Hippocampal formation (tissue), 2 donors: ENCODE results near the gene ARHGEF7.
A peak's percentile ranks its signal among the peaks of the same experiment; 100 is the strongest.

Source experiments
- DNase-seq, 2 donors: peaks; one replicate each; lab custom pipeline; 2025; lab: John Stamatoyannopoulos, UW

ARHGEF7 gene

DNA sequence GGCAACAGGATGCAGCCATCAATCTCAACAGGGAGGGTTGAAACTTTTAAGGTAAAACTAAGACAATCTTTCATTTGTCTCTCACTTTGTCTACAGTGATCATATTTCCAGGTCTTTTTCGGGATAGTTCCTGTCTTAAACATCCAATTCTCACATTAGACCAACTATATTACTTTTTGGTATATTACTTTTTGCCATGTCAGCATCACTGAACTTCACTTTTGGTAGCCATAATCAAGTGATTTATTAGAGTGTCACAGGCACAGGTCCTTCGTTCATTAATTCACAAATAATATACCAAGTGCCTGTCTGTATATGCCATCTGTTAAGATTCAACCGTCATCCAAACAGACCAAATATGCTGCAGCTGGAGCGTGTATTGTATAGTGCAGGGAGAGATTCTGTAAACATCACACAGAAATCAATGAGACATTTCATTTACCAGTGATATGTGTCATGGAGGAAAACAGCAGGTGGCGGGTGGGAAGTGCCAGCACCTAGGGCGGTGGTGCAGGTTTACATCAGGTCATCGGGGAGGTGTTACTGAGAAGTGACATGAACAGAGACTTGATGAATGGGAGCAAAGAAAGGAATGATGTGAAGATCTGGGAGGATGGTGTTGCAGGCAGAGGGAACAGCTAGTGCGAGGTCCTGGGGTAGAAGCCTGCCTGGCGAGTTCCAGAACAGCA, 24.9 kb downstream of the ARHGEF7 start:
- DNase-seq = no peak

DNA sequence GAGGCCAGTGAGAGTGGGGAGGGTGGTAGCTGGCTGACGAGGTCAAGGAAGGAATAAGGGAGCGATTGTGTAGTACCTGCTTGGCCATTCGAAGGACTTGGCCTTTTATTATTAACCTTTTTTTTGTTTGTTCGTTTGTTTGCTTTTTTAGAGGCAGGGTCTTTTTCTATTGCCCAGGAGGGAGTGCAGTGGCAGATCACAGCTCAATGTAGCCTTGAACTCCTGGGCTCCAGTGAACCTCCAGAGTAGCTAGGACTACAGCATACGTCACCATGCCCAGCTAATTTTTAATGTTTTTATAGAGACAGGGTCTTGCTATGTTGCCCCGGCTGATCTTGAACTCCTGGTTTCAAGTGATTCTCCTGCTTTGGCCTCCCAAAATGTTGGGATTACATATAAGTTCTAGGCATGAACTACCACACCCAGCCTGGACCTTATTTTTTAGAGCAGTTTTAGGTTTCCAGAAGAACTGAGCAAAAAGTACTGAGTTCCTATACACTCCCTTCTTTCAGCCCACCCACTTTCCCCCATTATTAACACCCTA, 25.5 kb downstream of the ARHGEF7 start:
- DNase-seq = no peak

DNA sequence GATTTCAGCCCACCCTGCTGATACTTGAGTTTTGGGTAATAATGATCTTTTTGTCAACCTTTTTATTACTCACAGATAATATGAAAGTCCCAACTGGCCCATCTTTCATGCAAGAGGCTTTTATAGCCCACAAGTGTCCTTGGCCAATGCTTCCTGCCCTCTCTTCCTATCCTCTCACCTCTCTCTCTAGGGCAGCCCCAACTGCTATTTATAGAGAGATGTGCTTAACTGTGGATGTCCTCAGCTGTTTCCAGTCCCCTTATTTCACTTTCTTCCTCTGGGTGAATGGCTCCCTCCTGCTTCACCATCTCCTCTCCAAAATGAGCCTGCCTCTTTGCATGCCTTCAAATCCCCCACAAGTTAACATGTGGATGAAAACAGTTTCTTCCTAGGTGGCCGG, 27.4 kb downstream of the ARHGEF7 start:
- no peak for DNase-seq

DNA sequence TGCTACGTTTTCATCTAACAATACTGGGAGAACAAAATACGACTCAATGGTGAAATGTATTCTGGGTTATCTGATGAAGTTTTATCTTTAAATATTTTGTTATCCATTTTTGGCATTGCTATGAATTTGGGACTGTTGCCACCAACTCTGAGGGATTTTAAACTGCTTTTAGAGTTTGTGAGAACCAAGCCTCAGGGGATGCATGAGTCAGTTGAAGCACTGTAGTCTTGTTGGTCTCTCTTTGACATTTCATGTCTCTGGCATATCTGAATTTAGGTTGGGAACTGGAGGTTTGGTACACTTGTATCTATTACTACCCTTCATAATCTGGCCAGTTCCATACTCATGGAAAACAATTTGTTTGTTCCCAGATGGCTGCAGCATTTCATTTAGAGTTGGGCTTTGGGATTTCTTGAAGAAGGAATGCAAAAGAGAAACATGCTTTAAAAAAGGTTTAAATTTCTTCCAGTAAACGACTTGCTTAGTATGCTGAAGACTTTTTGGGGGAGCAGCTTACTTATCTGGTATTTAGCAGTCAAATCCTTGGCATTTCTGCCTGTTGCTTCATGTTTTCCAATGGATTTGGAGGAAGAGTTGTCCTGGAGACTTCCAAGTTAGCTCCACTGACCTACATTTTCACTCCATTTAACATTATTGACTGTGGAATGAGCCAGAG, 28.9 kb downstream of the ARHGEF7 start:
- no peak for DNase-seq

DNA sequence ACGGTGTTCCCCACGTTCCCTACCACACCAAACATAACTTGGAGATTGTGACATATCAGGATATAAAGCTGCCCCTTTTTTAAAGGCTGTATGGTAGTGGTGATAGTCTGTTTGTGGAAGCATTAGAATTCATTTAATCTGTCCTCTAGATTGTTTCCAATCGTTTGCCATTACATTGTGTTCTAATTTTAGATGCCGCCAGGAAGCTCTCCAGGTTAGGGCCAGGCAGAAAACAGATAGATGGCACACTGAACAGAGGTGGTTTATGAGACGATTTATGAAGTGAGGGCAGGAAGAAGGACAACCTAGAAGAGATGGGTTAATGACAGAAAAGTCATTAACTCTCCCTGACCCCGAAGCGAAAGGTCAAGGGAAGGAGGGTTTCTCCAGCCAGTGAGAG, 30.0 kb downstream of the ARHGEF7 start:
- no peak for DNase-seq

DNA sequence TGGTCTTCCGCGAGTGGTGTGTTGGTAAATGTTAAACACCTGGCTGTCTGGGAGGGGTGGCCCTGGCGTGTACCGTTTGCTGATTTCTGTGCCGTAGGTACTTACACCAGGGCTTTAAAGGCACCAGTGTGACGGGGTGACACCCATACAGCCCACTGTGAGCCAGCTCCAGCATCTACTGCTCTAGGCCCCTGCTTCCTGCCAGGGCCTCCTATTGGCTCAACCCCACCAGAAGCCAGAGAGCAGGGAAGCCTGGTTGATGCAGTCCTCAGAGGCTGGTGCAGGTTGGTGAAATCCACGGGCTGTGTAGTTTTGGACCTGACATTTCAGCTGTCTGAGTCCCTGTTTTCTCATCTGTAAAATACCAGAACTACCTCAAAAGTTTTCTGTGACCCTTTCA, 30.4 kb downstream of the ARHGEF7 start:
- no peak for DNase-seq

DNA sequence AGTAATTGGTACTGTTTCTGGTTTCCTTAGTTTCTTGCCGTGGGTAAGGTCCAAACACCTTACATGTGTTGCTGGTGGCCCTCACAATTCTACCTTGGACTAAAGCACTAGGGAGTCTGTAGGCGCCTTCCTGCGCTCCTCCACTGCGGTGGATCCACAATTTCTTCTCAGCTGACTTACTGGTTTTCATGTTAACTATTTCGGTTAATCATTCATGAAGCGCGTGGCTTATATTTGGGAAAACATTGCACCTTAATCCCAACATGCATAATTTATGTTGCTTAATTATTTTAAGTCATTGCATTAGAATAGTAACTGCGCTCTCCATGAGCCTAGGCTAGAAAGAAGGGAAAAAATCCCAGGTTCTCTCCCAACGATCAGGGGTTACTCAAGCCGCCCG, 37.7 kb downstream of the ARHGEF7 start:
- DNase-seq = no peak

DNA sequence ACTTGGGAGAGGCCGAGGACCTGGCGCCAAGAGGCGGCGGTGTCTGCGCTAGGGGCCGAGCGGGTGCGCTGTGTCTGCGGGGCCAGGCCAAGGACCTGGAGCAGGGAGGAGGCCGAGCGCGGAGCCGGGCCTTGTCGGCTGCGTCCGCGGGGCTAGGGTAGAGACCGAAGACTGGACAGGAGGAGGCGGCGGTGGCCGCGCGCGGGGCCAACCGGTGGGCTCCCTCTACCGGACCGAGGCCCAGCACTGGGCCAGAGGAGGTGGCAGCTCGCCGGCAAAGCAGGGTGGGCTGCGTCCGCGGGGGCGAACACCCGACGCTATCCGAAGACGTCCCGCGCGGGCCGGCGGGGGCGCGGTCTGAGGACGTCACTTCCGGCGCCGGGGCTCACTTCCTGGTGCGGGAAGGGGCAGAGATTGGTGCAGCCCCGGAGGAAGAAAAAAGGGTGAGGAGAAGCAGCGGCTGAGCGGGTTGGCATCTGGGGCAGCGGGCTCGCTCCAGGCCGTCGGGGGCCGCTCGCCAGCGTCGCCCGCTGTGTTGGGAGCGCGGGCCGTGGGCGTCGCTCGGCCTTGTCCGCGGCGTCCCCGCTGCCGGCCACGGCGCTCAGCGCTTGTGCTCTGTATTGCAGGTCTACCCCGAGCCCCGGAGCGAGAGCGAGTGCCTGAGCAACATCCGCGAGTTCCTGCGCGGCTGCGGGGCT, 38.3 kb downstream of the ARHGEF7 start:
- DNase-seq = peak; percentile 74 to 90

DNA sequence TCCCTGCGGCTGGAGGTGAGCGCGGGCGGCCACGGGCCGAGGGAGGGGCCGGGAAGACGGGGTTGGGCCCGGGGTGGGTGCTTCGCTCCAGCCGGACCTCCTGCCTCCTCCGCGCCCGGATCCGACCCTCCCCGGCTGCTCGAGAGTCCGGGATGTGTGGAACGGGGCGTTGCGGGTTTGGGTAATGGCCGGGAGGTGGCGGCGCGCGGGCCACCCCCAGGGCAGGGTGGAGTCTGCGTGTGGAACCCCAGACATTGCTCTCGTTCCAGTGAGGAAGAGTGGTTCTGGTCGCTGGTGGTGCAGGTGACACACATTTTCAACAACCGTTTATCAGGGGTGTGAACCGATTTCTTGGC, 38.8 kb downstream of the ARHGEF7 start:
- no peak for DNase-seq

DNA sequence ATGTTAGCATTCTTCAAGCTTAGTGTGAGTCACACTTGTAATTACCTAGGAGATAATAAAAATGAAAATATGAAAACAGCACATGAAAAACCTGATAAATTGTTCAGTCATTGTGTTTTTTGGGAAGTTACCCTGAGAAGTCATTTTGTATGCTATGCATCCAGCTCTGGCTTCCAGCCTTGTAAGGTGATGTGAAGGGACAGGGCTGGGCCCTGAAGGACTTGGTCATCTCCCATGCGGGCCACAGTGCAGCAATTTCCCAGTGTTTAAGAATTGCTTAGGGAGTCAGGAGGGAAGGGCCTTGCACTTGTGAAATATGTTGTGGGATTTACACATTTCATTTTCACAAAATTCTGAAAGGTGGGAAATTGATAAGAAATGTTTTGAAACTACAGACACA, 41.3 kb downstream of the ARHGEF7 start:
- no peak for DNase-seq

DNA sequence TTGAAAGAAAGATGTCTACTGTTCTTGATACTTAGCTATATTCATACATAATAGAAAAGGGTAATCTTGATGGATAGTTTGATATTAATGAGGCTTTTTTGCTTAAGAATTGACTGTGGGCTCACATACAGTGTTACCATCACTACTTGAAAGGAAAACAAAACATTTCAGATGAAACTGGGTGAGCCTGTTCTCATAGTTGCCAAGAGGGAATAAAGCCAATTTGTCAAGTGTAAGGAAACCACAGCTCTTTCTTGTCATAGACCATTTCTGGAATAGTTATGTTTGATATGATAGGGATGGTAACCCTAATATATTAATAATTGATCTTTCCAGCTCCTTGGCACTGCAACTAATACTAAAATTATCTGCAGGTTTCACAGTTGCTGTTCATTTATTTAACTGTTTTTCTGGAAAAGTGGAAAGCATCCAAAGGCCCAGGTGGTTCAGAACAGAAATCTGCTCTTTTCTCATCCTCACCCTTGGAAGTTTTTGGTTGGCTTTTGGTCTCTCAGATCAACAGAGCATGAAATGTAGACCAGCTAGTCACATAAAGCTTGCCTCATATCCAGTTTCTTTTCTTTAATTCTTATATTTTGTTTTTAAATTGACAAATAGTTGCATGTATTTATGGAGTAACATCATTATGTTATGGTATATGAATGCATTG, 43.2 kb downstream of the ARHGEF7 start:
- no peak for DNase-seq

DNA sequence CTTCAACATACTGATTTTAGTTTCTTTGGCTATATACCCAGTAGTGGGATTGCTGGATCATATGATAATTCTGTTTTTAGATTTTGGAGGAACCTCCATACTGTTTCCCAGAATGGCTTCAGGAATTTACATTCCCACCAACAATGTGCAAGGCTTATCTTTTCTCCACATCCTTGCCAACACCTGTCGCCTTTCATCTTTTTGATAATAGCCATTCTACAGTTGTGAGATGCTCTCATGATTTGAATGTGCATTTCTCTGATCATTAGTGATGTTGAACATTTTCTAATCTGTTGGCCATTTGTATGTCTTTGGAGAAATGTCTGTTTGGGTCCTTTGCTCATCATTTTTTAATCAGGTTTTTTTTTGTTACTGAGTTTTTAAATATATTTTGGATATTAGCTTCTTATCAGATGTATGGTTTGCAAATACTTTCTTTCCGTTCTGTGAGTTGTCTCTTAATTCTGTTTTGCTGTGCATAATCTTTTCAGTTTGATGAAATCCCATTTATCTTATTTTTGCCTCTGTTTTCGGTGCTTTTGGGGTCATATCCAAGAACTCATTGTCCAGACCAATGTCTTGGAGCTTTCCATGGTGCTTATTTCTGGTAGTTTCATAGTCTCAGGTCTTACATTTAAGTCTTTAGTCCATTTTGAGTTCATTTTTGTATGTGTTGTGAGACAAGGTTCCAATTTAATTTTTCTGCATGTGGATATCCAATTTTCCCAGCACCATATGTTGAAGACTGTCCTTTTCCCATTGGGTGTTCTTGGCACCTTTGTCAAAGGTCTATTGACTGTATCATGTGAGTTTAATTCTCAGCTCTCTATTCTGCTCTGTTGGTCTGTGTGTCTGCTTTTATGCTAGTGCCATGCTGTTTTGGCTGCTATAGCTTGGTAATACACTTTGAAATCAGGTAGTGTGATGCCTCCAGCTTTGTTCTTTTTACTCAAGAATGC, 44.5 kb downstream of the ARHGEF7 start:
- no peak for DNase-seq

DNA sequence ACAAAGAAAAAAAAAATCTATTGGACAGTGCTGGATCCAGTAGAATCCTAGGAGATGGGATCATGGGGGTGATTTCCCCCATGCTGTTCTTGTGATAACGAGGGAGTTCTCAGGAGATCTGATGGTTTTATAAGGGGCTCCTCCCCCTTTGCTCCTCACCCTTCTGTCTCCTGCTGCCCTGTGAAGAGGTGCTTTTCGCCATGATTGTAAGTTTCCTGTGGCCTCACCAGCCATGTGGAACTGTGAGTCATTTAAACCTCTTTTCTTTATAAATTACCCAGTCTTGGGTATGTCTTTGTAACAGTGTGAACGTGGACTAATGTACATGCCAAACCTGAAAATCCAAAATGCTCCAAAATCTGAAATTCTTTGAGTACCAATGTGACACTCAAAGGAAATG, 45.5 kb downstream of the ARHGEF7 start:
- no peak for DNase-seq

DNA sequence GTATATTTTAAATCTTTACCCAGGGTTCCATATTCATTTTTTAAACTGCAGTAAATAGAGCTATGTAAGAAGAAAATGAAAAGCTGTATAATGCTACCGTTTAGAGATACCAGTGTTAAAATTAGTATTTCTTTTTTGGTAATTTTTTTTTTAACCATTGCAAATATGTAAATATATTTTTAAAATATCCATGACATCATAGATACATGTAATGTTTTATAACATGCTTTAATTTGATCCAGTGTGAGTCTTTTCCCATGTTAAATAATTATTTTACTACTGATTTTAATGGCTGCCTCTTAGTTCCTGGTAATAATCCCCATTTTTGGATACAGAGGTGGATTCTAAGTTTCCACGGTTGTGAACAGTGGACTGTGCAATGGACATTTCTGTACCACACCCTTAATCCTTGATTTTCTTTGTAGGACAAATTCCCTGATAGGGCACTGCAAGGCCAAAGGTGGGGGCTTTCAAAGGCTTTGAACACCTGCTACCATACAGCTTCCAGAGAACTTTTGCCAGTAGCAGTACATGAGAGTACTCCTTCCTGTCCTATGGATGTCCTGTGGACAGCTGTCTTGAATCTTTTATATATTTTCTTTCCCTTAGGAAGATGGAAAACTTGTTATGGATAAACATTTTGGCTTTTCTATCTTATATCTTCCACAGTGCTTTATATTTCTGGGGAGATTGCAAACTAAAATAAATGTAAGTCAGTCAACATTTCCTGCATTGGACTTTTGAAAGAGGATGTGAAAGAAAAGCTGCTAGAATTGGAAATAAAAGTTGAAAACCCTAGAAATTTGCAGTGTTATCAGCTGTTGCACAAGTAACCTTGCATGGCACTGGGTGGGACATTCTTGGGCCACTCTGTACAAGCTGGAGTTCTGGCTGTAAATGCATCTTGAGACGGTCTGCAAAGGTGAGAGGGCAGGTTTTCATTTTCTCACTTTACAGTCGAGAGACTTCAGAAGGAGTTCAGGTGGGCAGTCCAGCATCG, 46.8 kb downstream of the ARHGEF7 start:
- DNase-seq = no peak

DNA sequence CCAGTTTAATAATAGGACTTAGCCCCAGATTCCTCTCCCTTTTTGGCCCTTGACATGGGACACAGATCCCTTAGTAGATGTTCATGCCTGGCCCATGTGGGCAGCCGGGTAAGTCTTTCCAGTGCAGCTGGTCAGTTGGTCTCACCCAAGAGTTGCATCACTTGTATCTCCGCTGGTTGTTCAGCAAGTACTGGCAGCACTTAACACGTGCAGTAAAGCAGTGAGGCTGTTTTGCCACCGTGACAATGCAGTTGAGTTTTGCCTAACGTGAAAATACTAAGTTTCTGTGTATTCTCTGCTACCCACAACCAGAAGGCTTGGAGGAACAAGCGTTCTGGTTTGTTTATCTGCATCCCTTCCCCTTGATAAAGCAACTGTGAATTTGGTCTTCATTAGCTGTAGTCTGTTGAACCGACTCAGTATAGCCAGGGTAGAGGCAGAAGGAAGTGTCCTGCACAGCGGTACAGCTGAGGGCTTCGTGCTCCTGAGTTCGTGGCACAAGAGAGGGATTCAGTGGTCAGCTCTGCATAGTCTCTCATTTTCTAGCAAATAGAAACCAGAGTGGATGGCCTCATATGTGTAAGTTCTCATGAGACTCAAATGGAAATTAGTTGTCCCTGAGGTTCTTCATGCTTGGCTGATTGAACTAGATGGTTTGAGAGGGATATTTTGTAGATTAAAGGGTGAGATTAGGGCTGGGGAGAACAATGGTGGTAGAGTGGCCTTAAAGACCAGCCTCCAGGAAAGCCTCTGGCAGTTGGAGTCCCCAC, 50.3 kb downstream of the ARHGEF7 start:
- no peak for DNase-seq

DNA sequence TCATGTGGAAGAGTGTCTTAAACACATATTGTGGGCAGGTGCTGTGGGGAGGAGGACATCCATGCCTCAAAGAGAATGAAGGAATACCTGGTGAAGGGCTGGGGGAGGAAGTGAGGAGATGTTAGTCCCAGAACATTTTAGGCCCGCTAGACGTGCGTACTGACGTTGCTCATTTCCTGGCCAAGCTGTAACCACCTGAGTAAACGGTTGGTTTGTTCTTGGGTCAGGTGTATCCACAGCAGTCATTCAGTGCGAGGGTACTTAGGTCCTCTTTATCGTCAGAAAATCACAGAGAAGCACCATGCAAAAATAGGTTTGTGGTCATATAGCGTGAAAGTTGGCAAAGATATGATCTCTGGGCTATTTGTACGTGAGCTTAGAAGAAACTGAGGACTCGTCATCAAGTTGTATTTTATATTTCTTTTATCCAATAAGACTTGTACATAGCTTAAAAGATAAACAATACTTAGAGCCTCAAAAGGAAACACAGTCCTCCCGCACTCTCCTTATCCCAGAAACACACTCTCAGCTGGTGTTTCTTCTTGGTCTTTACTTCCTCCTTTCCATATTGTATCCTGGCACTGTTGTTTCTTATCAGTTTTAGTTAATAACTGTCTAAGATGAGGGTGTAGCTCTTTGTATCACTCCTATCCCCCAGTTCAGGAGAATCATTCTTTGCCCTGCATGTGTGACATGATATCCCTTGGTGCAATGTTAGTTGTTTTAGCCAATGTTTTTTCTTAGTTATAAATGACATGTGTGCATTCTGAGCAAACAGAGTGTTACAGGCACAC, 52.0 kb downstream of the ARHGEF7 start:
- DNase-seq = no peak

DNA sequence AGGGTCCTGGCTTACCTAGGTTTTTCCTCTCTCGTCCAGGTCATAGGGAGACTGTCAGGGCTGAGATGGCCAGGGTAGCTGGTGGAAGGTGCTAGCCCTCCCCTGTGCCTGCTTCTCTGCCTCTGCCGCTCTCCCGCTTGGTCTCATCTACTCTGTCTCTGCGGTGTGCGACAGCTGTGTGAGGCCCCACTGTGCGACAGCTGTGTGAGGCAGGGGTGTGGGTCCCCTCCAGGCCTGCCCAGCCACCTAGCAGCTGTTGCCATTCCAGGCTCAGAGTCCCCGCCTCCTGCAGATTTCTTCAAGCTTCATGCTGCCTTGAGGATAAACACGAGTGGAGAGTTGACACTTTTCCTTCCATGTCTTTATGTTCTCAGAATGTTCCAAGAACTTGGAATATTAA, 53.0 kb downstream of the ARHGEF7 start:
- no peak for DNase-seq

DNA sequence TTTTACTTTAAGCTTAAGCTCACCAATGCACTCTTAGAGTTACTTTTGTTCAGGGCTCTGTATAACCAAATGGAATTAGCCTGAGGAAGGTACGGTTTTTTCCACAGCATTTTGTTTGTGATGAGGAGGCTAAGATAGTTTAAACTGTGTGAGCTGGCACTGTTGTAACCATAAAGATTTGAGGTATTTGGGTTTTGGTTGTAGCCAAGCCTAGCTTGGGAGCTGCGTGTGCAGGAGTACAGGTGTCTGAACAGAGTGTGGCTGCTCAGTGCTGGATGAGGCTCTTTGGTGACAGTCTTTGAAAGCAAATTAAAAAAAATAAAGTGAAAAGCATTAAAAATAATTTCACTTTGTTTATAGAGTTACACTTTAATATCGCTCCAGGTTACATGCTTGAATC, 56.0 kb downstream of the ARHGEF7 start:
- DNase-seq = no peak

DNA sequence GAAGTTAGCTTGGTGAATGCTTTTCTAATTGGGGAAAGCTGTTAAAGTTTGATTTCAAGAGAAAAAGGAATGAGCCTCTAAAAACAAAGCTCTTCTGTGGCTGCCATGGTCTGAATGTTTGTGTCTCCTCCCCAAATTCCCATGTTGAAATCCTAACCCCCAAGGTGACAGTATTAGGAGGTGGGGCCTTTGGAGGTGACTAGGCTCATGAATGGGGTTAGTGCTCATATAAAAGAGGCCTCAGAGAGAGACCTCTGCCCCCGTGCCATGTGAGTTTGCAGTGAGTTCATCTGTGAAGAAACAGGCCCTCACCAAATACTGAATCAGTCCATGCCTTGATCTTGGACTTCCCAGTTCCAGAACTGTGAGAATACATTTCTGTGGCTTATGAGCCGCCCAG, 56.5 kb downstream of the ARHGEF7 start:
- no peak for DNase-seq
